DMS114 treated with DMSO at 0.1 percent for 48 hours (cell line): ENCODE measurements around the gene ARHGEF1.

Experiments used
- DNase-seq: peaks from one replicate; lab custom pipeline; 2025; ENCODE audit not compliant: unreplicated experiment; lab: John Stamatoyannopoulos, UW

ARHGEF1 gene

DNA sequence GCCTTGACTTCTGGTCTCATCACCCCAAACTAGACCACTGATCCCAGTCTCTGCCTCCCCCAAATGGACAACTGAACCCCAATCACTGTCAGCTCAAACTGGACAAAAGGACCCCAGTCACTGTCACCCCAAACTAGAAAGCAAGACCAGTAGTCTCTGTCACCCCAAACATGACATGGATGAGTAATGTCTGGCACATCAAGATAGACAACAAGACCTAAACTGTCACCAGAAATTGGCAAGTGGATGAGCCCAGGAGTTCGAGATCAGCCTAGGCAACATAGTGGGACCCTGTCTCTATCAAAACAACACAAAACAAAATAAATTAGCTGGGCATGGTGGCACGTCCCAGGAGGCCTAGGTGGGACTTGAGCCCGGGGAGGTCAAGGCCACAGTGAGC lies 64.1 kb downstream of the ARHGEF1 start:
- no peak for DNase-seq

DNA sequence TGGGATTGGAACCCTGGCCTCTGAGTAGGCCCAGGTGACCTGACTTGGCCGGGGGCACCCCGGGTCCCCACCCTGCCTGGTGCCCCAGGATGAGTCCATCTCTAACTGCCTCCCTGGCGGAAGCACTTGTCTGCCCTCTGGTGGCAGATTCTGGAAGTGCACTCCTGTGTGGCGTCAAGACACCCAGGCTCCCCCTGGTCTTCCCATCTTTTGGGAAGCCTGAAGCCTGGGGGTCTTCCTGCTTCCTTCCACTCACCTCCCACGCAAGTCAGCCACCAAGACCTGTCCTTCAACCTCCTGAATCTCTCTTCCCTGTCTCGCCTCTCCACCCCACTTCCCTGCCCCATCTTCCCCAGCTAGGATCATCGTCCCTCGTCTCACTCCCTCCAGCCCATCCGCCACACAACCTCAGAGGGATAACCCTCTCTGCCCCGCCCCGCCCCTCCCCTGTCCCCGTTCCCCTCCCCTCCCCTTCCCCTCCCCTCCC lies 68.7 kb downstream of the ARHGEF1 start:
- peak; percentile 70 for DNase-seq

DNA sequence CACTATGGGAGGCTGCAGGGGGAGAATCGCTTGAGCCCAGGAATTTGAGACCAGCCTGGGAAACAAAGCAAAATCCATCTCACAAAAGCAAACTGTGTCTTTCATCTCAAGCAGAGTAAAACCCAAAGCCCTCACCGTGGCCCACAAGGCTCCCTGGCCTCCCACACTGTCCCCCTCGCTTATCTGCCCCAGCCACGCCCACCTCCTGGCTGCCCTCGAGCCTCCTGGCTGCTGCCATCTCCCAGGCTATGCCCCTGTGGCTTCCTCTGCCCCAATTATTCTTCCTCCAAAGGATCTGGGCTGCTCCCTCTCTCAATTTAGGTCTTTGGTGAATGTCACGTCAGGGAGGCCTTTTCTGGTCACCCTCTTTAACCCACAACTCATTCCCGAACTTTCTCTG lies 72.5 kb downstream of the ARHGEF1 start:
- DNase-seq: no peak

GRCh38 chr19:41956621-41957020 lies 73.6 kb downstream of the ARHGEF1 start:
- DNase-seq: no peak
